Measurements from ENCODE around the gene PTPN1.
A peak's percentile ranks its signal among the peaks of the same experiment; 100 is the strongest.

Gene PTPN1

GRCh38 chr20:50522053-50522674, 12.0 kb downstream of the PTPN1 start:
- intact Hi-C loops (cut with micrococcal nuclease), result loop anchor here (10.0 kb wide), 1 partner anchor 53 kb away; no protein-coding TSS in a partner anchor
- Mint-ChIP-seq H3K9me3 (no peaks in the 10 kb centered on the region), H3K4me3 (no peak overlapping the region), H3K4me1 (ENCODE audit: low read depth) (peaks cover 59% of the 10 kb centered on the region), H3K27ac (no peak overlapping the region), H3K36me3 (ENCODE audit: low read depth) (peaks cover 23% of the 10 kb centered on the region), H3K27me3 (no peaks in the 10 kb centered on the region)

GRCh38 chr20:50523552-50524167, 13.5 kb downstream of the PTPN1 start:
- intact Hi-C loops (cut with micrococcal nuclease), result loop anchor here (10.0 kb wide), 1 partner anchor 51 kb away; no protein-coding TSS in a partner anchor

GRCh38 chr20:50525681-50526080, 15.5 kb downstream of the PTPN1 start:
- H3K27me3 Mint-ChIP-seq, result no peaks in the 10 kb centered on the region
- intact Hi-C loops (cut with micrococcal nuclease), result loop anchor here (10.0 kb wide), 1 partner anchor 49 kb away; no protein-coding TSS in a partner anchor
- no peak overlapping the region for H3K27ac Mint-ChIP-seq
- H3K4me3 Mint-ChIP-seq, result no peak overlapping the region
- H3K4me1 Mint-ChIP-seq (ENCODE audit: low read depth), result peaks cover 30% of the 10 kb centered on the region
- no peaks in the 10 kb centered on the region for H3K9me3 Mint-ChIP-seq
- H3K36me3 Mint-ChIP-seq (ENCODE audit: low read depth), result peaks cover 12% of the 10 kb centered on the region

More at GRCh38 chr20:50523552-50524167, 13.5 kb downstream of the PTPN1 start:
- Mint-ChIP-seq H3K27me3 (no peaks in the 10 kb centered on the region), H3K4me3 (no peak overlapping the region), H3K36me3 (ENCODE audit: low read depth) (peaks cover 23% of the 10 kb centered on the region), H3K9me3 (no peaks in the 10 kb centered on the region), H3K4me1 (ENCODE audit: low read depth) (peaks cover 46% of the 10 kb centered on the region), H3K27ac (peak overlapping the region; percentile 11)

- intact Hi-C loops (cut with micrococcal nuclease), result loop anchor here (10.0 kb wide), 1 partner anchor 48 kb away; no protein-coding TSS in a partner anchor
- H3K4me1 Mint-ChIP-seq (ENCODE audit: low read depth), result peaks cover 33% of the 10 kb centered on the region
- H3K9me3 Mint-ChIP-seq, result no peaks in the 10 kb centered on the region
- no peaks in the 10 kb centered on the region for H3K27me3 Mint-ChIP-seq
- no peak overlapping the region for H3K27ac Mint-ChIP-seq
- H3K36me3 Mint-ChIP-seq (ENCODE audit: low read depth), result peaks cover 10% of the 10 kb centered on the region
- H3K4me3 Mint-ChIP-seq, result no peak overlapping the region
These were observed 16.3 kb downstream of the PTPN1 start for GRCh38 chr20:50526403-50526989.

GRCh38 chr20:50527068-50527605, 17.0 kb downstream of the PTPN1 start:
- intact Hi-C loops (cut with micrococcal nuclease), result loop anchor here (10.0 kb wide), 1 partner anchor 48 kb away; no protein-coding TSS in a partner anchor
- Mint-ChIP-seq H3K9me3 (no peaks in the 10 kb centered on the region), H3K4me3 (no peak overlapping the region), H3K27ac (no peak overlapping the region), H3K4me1 (ENCODE audit: low read depth) (peaks cover 33% of the 10 kb centered on the region), H3K27me3 (no peaks in the 10 kb centered on the region), H3K36me3 (ENCODE audit: low read depth) (peaks cover 10% of the 10 kb centered on the region)

- intact Hi-C loops (cut with micrococcal nuclease), result loop anchor here (10.0 kb wide), 1 partner anchor 47 kb away; no protein-coding TSS in a partner anchor
- H3K4me1 Mint-ChIP-seq (ENCODE audit: low read depth), result peaks cover 34% of the 10 kb centered on the region
These were observed 17.9 kb downstream of the PTPN1 start for GRCh38 chr20:50528129-50528528.

GRCh38 chr20:50528804-50529351, 18.7 kb downstream of the PTPN1 start:
- Mint-ChIP-seq H3K36me3 (ENCODE audit: low read depth) (peaks cover 5% of the 10 kb centered on the region), H3K4me3 (no peak overlapping the region), H3K4me1 (ENCODE audit: low read depth) (peaks cover 34% of the 10 kb centered on the region), H3K9me3 (no peaks in the 10 kb centered on the region), H3K27ac (no peak overlapping the region), H3K27me3 (no peaks in the 10 kb centered on the region)
- intact Hi-C loops (cut with micrococcal nuclease), result loop anchor here (10.0 kb wide), 1 partner anchor 46 kb away; no protein-coding TSS in a partner anchor

More at GRCh38 chr20:50528129-50528528, 17.9 kb downstream of the PTPN1 start:
- Mint-ChIP-seq H3K27ac (no peak overlapping the region), H3K36me3 (ENCODE audit: low read depth) (peaks cover 5% of the 10 kb centered on the region), H3K4me3 (no peak overlapping the region), H3K27me3 (no peaks in the 10 kb centered on the region), H3K9me3 (no peaks in the 10 kb centered on the region)

- H3K36me3 Mint-ChIP-seq (ENCODE audit: low read depth), result peaks cover 17% of the 10 kb centered on the region
- intact Hi-C loops (cut with micrococcal nuclease), result no loop called here
- no peaks in the 10 kb centered on the region for H3K9me3 Mint-ChIP-seq
- peaks cover 49% of the 10 kb centered on the region for H3K4me1 Mint-ChIP-seq (ENCODE audit: low read depth)
- no peak overlapping the region for H3K4me3 Mint-ChIP-seq
- no peaks in the 10 kb centered on the region for H3K27me3 Mint-ChIP-seq
- no peak overlapping the region for H3K27ac Mint-ChIP-seq
These were observed 22.0 kb downstream of the PTPN1 start for GRCh38 chr20:50532221-50532620.

GRCh38 chr20:50533061-50533460, 22.9 kb downstream of the PTPN1 start:
- Mint-ChIP-seq H3K27me3 (no peaks in the 10 kb centered on the region), H3K36me3 (ENCODE audit: low read depth) (peaks cover 17% of the 10 kb centered on the region), H3K4me3 (no peak overlapping the region), H3K4me1 (ENCODE audit: low read depth) (peaks cover 58% of the 10 kb centered on the region), H3K9me3 (no peaks in the 10 kb centered on the region), H3K27ac (no peak overlapping the region)
- intact Hi-C loops (cut with micrococcal nuclease), result no loop called here

- peaks cover 17% of the 10 kb centered on the region for H3K36me3 Mint-ChIP-seq (ENCODE audit: low read depth)
- H3K4me3 Mint-ChIP-seq, result no peak overlapping the region
- peak overlapping the region; percentile 25 for H3K27ac Mint-ChIP-seq
- intact Hi-C loops (cut with micrococcal nuclease), result no loop called here
- H3K9me3 Mint-ChIP-seq, result no peaks in the 10 kb centered on the region
- H3K27me3 Mint-ChIP-seq, result no peaks in the 10 kb centered on the region
- peaks cover 62% of the 10 kb centered on the region for H3K4me1 Mint-ChIP-seq (ENCODE audit: low read depth)
These were observed 23.3 kb downstream of the PTPN1 start for GRCh38 chr20:50533464-50533863.

- Mint-ChIP-seq H3K4me1 (ENCODE audit: low read depth) (peaks cover 62% of the 10 kb centered on the region), H3K27ac (no peak overlapping the region), H3K27me3 (no peaks in the 10 kb centered on the region), H3K4me3 (no peak overlapping the region), H3K9me3 (no peaks in the 10 kb centered on the region), H3K36me3 (ENCODE audit: low read depth) (peaks cover 23% of the 10 kb centered on the region)
- intact Hi-C loops (cut with micrococcal nuclease), result no loop called here
These were observed 24.4 kb downstream of the PTPN1 start for GRCh38 chr20:50534567-50534966.

GRCh38 chr20:50535162-50535561, 25.0 kb downstream of the PTPN1 start:
- Mint-ChIP-seq H3K27ac (no peak overlapping the region), H3K9me3 (no peaks in the 10 kb centered on the region), H3K4me3 (no peak overlapping the region), H3K4me1 (ENCODE audit: low read depth) (peaks cover 62% of the 10 kb centered on the region), H3K27me3 (no peaks in the 10 kb centered on the region), H3K36me3 (ENCODE audit: low read depth) (peaks cover 29% of the 10 kb centered on the region)
- intact Hi-C loops (cut with micrococcal nuclease), result no loop called here

GRCh38 chr20:50536333-50536732, 26.1 kb downstream of the PTPN1 start:
- Mint-ChIP-seq H3K9me3 (no peaks in the 10 kb centered on the region), H3K36me3 (ENCODE audit: low read depth) (peaks cover 36% of the 10 kb centered on the region), H3K27me3 (no peaks in the 10 kb centered on the region), H3K4me3 (no peak overlapping the region), H3K27ac (no peak overlapping the region), H3K4me1 (ENCODE audit: low read depth) (peaks cover 68% of the 10 kb centered on the region)
- intact Hi-C loops (cut with micrococcal nuclease), result no loop called here

Measured in dendritic cell treated with granulocyte-macrophage colony-stimulating factor and Interleukin-4, amounts not matched to agents 40 ng/mL and 50 ng/mL, for 4 days (primary cell).